ENCODE data around the gene CUTA. TPM values are rescaled to one million over a fixed set of nuclear protein-coding genes. Genes with fewer than 3 reads are reported as not detected.

CUTA gene
- polyA plus RNA-seq, 2 donors, result 80.2 to 119 TPM

DNA sequence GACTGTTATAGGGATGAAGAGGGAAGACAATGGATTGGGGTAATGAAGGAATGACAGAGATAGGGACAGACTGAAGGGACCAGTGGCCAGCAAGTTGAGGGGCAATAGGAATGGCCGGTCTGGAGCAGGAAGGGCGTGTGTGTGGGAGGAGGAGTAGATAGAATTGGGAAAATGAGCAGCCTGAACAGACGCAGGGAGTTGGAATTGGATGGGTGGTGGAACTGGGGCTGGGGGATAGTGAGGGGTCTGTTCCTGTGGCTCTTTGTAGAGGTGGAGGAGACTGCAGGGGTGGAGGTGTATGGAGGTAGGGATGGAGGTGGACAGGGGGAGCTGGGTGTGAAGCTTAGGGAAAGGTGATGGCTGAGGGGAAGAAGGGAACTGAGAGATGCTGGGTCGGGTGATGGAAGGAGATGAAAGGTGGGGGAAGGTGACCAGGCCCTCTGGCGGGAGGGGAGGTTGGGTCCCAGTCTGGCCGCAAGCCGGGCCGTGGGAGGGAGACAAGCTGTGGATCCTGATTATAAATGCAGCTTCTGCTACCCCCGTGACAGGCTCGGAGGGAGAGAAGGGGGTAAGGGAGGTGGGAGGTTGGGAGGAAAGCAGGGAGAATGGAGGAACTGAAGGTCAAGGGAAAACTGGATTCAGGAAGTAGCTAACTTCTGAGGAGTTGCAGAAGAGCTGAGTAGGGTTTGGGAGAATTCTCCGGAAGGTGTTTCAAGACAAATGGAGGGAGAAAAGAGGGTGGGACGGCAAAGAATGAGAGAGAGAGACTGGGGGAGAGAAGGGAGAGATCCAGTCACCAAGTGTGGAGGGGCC, 7.2 kb upstream of the CUTA start:
- H3K4me3 ChIP-seq (ENCODE audit: low read depth in 1 of 2, low read length in 2 of 2), result peak overlapping the region; percentile 55 to 61
- no peaks in the 10 kb centered on the region for H3K9me3 ChIP-seq (ENCODE audit: control insufficient read depth in 2 of 2, insufficient read depth in 1 of 2, low read depth in 1 of 2, low read length in 1 of 2)
- no peaks in the 10 kb centered on the region for H3K36me3 ChIP-seq (ENCODE audit: control insufficient read depth in 2 of 2, insufficient read depth in 2 of 2, low read length in 1 of 2)
- 15 to 16% methylated on average over 12 of the region's 12 CpGs for WGBS, 2 donors
- no peaks in the 10 kb centered on the region for H3K27me3 ChIP-seq (ENCODE audit: control insufficient read depth in 1 of 2, insufficient read depth in 2 of 2, low read length in 2 of 2)
- peaks cover 2 to 22% of the 10 kb centered on the region in 2 donors for H3K4me1 ChIP-seq (ENCODE audit: control insufficient read depth in 2 of 2, insufficient read depth in 2 of 2, low read length in 1 of 2)
- H3K27ac ChIP-seq (ENCODE audit: low read depth in 2 of 2, low read length in 1 of 2), result peak overlapping the region; percentile 95 to 96

DNA sequence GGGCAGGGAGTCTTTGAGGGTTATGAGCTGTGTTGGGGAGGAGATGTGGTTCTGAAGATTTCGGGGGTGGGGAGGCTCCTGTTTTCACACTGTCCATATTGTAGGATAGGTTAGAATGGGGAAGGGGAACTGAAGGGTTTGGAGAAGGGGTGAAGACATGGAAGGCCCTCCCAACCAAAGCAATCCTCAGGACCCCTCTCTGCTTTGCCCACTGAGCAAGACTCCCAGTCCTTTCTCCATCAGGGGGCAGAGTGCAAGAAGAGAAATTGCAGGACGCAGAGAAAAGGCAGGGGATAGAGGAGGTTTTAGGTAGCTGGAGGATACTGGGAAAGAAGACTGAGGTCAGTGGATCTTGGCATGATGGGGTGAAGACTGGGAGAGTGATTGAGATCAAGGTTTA, 5.9 kb upstream of the CUTA start:
- Histone ChIP-seq H3K27me3 (ENCODE audit: control insufficient read depth in 1 of 2, insufficient read depth in 2 of 2, low read length in 2 of 2) (no peaks in the 10 kb centered on the region), H3K27ac (ENCODE audit: low read depth in 2 of 2, low read length in 1 of 2) (no peak overlapping the region), H3K4me3 (ENCODE audit: low read depth in 1 of 2, low read length in 2 of 2) (no peak overlapping the region), H3K9me3 (ENCODE audit: control insufficient read depth in 2 of 2, insufficient read depth in 1 of 2, low read depth in 1 of 2, low read length in 1 of 2) (no peaks in the 10 kb centered on the region), H3K36me3 (ENCODE audit: control insufficient read depth in 2 of 2, insufficient read depth in 2 of 2, low read length in 1 of 2) (no peaks in the 10 kb centered on the region), H3K4me1 (ENCODE audit: control insufficient read depth in 2 of 2, insufficient read depth in 2 of 2, low read length in 1 of 2) (peaks cover 2 to 16% of the 10 kb centered on the region in 2 donors)
- WGBS, 2 donors, result 89 to 94% methylated on average over 2 of the region's 2 CpGs

DNA sequence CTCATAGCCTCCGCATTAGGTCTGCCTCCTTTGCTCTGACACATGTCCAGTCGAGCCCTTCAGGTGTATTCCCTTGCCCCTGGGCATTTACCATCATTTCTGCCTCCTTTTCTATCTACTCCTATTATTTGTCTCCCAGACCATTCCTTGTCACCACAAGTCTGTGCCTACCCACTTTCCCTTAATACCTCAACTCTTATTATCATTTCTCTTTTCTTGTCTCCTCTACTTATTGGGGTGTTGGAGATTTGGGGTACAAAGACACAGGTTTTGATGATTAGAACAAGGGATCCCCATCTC, 3.4 kb upstream of the CUTA start:
- 72 to 80% methylated on average over 2 of the region's 2 CpGs for WGBS, 2 donors
- Histone ChIP-seq H3K9me3 (ENCODE audit: control insufficient read depth in 2 of 2, insufficient read depth in 1 of 2, low read depth in 1 of 2, low read length in 1 of 2) (no peaks in the 10 kb centered on the region), H3K36me3 (ENCODE audit: control insufficient read depth in 2 of 2, insufficient read depth in 2 of 2, low read length in 1 of 2) (no peaks in the 10 kb centered on the region), H3K27me3 (ENCODE audit: control insufficient read depth in 1 of 2, insufficient read depth in 2 of 2, low read length in 2 of 2) (no peaks in the 10 kb centered on the region), H3K4me3 (ENCODE audit: low read depth in 1 of 2, low read length in 2 of 2) (no peak overlapping the region), H3K4me1 (ENCODE audit: control insufficient read depth in 2 of 2, insufficient read depth in 2 of 2, low read length in 1 of 2) (peaks cover 0 to 15% of the 10 kb centered on the region in 2 donors), H3K27ac (ENCODE audit: low read depth in 2 of 2, low read length in 1 of 2) (no peak overlapping the region)

- no peak overlapping the region for H3K4me3 ChIP-seq (ENCODE audit: low read depth in 1 of 2, low read length in 2 of 2)
- peaks cover 0 to 15% of the 10 kb centered on the region in 2 donors for H3K4me1 ChIP-seq (ENCODE audit: control insufficient read depth in 2 of 2, insufficient read depth in 2 of 2, low read length in 1 of 2)
- no peaks in the 10 kb centered on the region for H3K27me3 ChIP-seq (ENCODE audit: control insufficient read depth in 1 of 2, insufficient read depth in 2 of 2, low read length in 2 of 2)
- no peaks in the 10 kb centered on the region for H3K9me3 ChIP-seq (ENCODE audit: control insufficient read depth in 2 of 2, insufficient read depth in 1 of 2, low read depth in 1 of 2, low read length in 1 of 2)
- H3K27ac ChIP-seq (ENCODE audit: low read depth in 2 of 2, low read length in 1 of 2), result peak overlapping the region; percentile 23 to 61
- 63 to 65% methylated on average over 6 of the region's 6 CpGs for WGBS, 2 donors
- peaks cover under 1 to 3% of the 10 kb centered on the region in 2 donors for H3K36me3 ChIP-seq (ENCODE audit: control insufficient read depth in 2 of 2, insufficient read depth in 2 of 2, low read length in 1 of 2)
These were observed 2.8 kb upstream of the CUTA start for GRCh38 chr6:33420491-33421343.

GRCh38 chr6:33419580-33420490, 1.9 kb upstream of the CUTA start, which contains the start of gene SYNGAP1:
Gene SYNGAP1 (plus strand): TSS chr6:33420065. CDS start chr6:33420265, 200 bp downstream.
- Histone ChIP-seq H3K27ac (ENCODE audit: low read depth in 2 of 2, low read length in 1 of 2) (peak within 1 kb of the TSS; percentile 61 to 94), H3K4me1 (ENCODE audit: control insufficient read depth in 2 of 2, insufficient read depth in 2 of 2, low read length in 1 of 2) (peaks cover 0 to 11% of the 10 kb centered on the region in 2 donors), H3K9me3 (ENCODE audit: control insufficient read depth in 2 of 2, insufficient read depth in 1 of 2, low read depth in 1 of 2, low read length in 1 of 2) (no peaks in the 10 kb centered on the region), H3K4me3 (ENCODE audit: low read depth in 1 of 2, low read length in 2 of 2) (no peak within 1 kb of the TSS), H3K36me3 (ENCODE audit: control insufficient read depth in 2 of 2, insufficient read depth in 2 of 2, low read length in 1 of 2) (peaks cover 5 to 8% of the 10 kb centered on the region in 2 donors), H3K27me3 (ENCODE audit: control insufficient read depth in 1 of 2, insufficient read depth in 2 of 2, low read length in 2 of 2) (no peaks in the 10 kb centered on the region)
- 3 to 4% methylated on average over 19 to 21 of the region's 22 CpGs for whole genome bisulfite sequencing, 2 donors

DNA sequence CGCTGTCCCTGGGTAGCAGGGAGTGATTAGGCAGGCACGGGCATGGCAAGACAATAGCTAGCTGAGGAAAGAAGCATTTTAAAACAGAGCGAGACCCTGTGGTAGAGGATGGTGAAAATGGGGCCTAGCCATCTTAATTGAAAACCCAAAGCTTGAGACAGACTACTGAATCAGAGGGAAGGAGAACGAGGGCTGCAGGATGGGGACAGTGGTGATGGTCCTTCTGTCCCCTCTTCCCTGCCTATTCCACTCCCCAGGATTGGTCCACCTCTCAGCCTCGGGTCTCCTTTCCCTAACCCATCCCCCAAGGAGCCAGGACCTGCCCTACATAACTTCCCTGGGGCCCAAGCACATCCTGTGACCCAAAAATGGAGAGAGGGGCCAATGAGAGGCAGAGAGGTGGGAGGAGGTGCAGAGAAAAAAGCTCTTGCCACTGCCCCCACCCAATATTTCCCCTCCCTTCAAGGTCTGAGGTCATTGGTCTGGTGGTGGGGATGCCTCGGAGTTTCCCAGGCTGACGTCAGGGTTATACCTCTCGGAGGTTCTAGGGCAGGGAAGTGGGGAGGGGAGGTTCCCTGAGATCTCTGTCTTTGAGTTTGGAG, 884 bp upstream of the CUTA start:
- peaks cover 5 to 15% of the 10 kb centered on the region in 2 donors for H3K36me3 ChIP-seq (ENCODE audit: control insufficient read depth in 2 of 2, insufficient read depth in 2 of 2, low read length in 1 of 2)
- H3K4me1 ChIP-seq (ENCODE audit: control insufficient read depth in 2 of 2, insufficient read depth in 2 of 2, low read length in 1 of 2), result peaks cover 0 to 7% of the 10 kb centered on the region in 2 donors
- H3K27ac ChIP-seq (ENCODE audit: low read depth in 2 of 2, low read length in 1 of 2), result peak overlapping the region; percentile 93 to 94
- H3K4me3 ChIP-seq (ENCODE audit: low read depth in 1 of 2, low read length in 2 of 2), result peak overlapping the region; percentile 34 to 42
- no peaks in the 10 kb centered on the region for H3K9me3 ChIP-seq (ENCODE audit: control insufficient read depth in 2 of 2, insufficient read depth in 1 of 2, low read depth in 1 of 2, low read length in 1 of 2)
- H3K27me3 ChIP-seq (ENCODE audit: control insufficient read depth in 1 of 2, insufficient read depth in 2 of 2, low read length in 2 of 2), result no peaks in the 10 kb centered on the region
- 35% methylated on average over 8 of the region's 8 CpGs for WGBS, 2 donors

- Histone ChIP-seq H3K27ac (ENCODE audit: low read depth in 2 of 2, low read length in 1 of 2) (peak overlapping the region; percentile 92 to 94), H3K9me3 (ENCODE audit: control insufficient read depth in 2 of 2, insufficient read depth in 1 of 2, low read depth in 1 of 2, low read length in 1 of 2) (no peaks in the 10 kb centered on the region), H3K4me3 (ENCODE audit: low read depth in 1 of 2, low read length in 2 of 2) (peak overlapping the region; percentile 56 to 62), H3K36me3 (ENCODE audit: control insufficient read depth in 2 of 2, insufficient read depth in 2 of 2, low read length in 1 of 2) (peaks cover 5 to 27% of the 10 kb centered on the region in 2 donors), H3K27me3 (ENCODE audit: control insufficient read depth in 1 of 2, insufficient read depth in 2 of 2, low read length in 2 of 2) (no peaks in the 10 kb centered on the region), H3K4me1 (ENCODE audit: control insufficient read depth in 2 of 2, insufficient read depth in 2 of 2, low read length in 1 of 2) (peaks cover 0 to 9% of the 10 kb centered on the region in 2 donors)
- WGBS, 2 donors, result 1% methylated on average over 25 of the region's 25 CpGs
These were observed 592 bp downstream of the CUTA start for GRCh38 chr6:33417128-33417902.

GRCh38 chr6:33416386-33417127, 1.4 kb downstream of the CUTA start:
- Histone ChIP-seq H3K4me1 (ENCODE audit: control insufficient read depth in 2 of 2, insufficient read depth in 2 of 2, low read length in 1 of 2) (peaks cover 3 to 9% of the 10 kb centered on the region in 2 donors), H3K4me3 (ENCODE audit: low read depth in 1 of 2, low read length in 2 of 2) (peak overlapping the region; percentile 56 to 62), H3K27ac (ENCODE audit: low read depth in 2 of 2, low read length in 1 of 2) (peak overlapping the region; percentile 92 to 94), H3K27me3 (ENCODE audit: control insufficient read depth in 1 of 2, insufficient read depth in 2 of 2, low read length in 2 of 2) (no peaks in the 10 kb centered on the region), H3K9me3 (ENCODE audit: control insufficient read depth in 2 of 2, insufficient read depth in 1 of 2, low read depth in 1 of 2, low read length in 1 of 2) (no peaks in the 10 kb centered on the region), H3K36me3 (ENCODE audit: control insufficient read depth in 2 of 2, insufficient read depth in 2 of 2, low read length in 1 of 2) (peaks cover 5 to 29% of the 10 kb centered on the region in 2 donors)
- WGBS, 2 donors, result 37 to 39% methylated on average over 12 of the region's 12 CpGs
